SU-DHL-6 (cell line): ENCODE data around the gene FAM43A.

Experiments
- H2AFZ ChIP-seq: fragments of 200-600 bp; sonication (generic); 2 replicates; pipeline ENCODE4 v1.6.1; 2014; ENCODE audit warnings: low read depth, mild to moderate bottlenecking, moderate library complexity, mixed read lengths, antibody characterized with exemption, low read length; ENCODE audit not compliant: severe bottlenecking
- H3F3A ChIP-seq: fragments of 200-600 bp; shearing (Covaris generic); 2 replicates; pipeline ENCODE4 v1.6.0; 2016; ENCODE audit warnings: antibody characterized with exemption, mild to moderate bottlenecking; ENCODE audit not compliant: insufficient read depth
- H3K27ac ChIP-seq: fragments of 200-600 bp; sonication (generic); 2 replicates; pipeline ENCODE4 v1.5.1; 2016; ENCODE audit warnings: low read depth, mild to moderate bottlenecking, low read length, moderate library complexity, mixed read lengths
- H3K27me3 ChIP-seq: fragments of 200-600 bp; sonication (generic), shearing (Covaris generic); 2 replicates; pipeline ENCODE4 v1.6.0; 2014; ENCODE audit warnings: mild to moderate bottlenecking, low read length
- H3K36me3 ChIP-seq: fragments of 200-600 bp; sonication (generic); 2 replicates; pipeline ENCODE4 v1.6.1; 2014; ENCODE audit warnings: mild to moderate bottlenecking, low read length, mixed read lengths
- H3K4me2 ChIP-seq: fragments of 300-600, 200-600 bp; shearing (Covaris generic), sonication (generic); 2 replicates; pipeline ENCODE4 v1.6.0; 2014; ENCODE audit warnings: low read length, low read depth, mild to moderate bottlenecking; ENCODE audit not compliant: poor library complexity, severe bottlenecking
- H3K4me3 ChIP-seq: fragments of 200-600 bp; sonication (generic); 2 replicates; pipeline ENCODE4 v1.5.1; 2014; ENCODE audit warnings: antibody characterized with exemption, low read length, mild to moderate bottlenecking, mixed read lengths; ENCODE audit not compliant: insufficient read depth, poor library complexity, severe bottlenecking
- H3K79me2 ChIP-seq: fragments of 200-600 bp; sonication (generic); 2 replicates; pipeline ENCODE4 v1.6.1; 2014; ENCODE audit warnings: mild to moderate bottlenecking, low read length, moderate library complexity; ENCODE audit not compliant: insufficient read depth
- H3K9ac ChIP-seq: fragments of 200-600 bp; sonication (generic); 2 replicates; pipeline ENCODE4 v1.7.0; 2014; ENCODE audit warnings: mild to moderate bottlenecking, low read length
- H3K9me2 ChIP-seq: fragments of 200-600 bp; sonication (generic); replicated peaks from 2 replicates; pipeline ENCODE4 v1.6.1; 2014; ENCODE audit warnings: low read length; ENCODE audit not compliant: insufficient read depth
- H3K9me3 ChIP-seq: fragments of 200-600 bp; sonication (generic); 2 replicates; pipeline ENCODE4 v1.6.1; 2014; ENCODE audit warnings: low read length, mixed read lengths; ENCODE audit not compliant: insufficient read depth
- H4K20me1 ChIP-seq: fragments of 200-600 bp; sonication (generic); 2 replicates; pipeline ENCODE4 v1.6.1; 2014; ENCODE audit warnings: low read depth, mild to moderate bottlenecking, antibody characterized with exemption, low read length, moderate library complexity, mixed read lengths
- EZH2phosphoT487 ChIP-seq: fragments of 200-600 bp; sonication (generic), shearing (Covaris generic); conservative IDR thresholded peaks from 2 replicates; pipeline ENCODE4 v1.6.1; 2018; ENCODE audit warnings: mild to moderate bottlenecking, antibody characterized with exemption, low read length, moderate library complexity, mixed read lengths
- TF ChIP-seq, protein P1 (sequence below): fragments of 200-600 bp; sonication (generic); IDR thresholded peaks from one replicate; pipeline ENCODE4 v1.5.1; 2017; ENCODE audit warnings: antibody characterized with exemption, mild to moderate bottlenecking, low read length, moderate library complexity; ENCODE audit not compliant: insufficient read depth, poor library complexity, severe bottlenecking

The FAM43A gene

DNA sequence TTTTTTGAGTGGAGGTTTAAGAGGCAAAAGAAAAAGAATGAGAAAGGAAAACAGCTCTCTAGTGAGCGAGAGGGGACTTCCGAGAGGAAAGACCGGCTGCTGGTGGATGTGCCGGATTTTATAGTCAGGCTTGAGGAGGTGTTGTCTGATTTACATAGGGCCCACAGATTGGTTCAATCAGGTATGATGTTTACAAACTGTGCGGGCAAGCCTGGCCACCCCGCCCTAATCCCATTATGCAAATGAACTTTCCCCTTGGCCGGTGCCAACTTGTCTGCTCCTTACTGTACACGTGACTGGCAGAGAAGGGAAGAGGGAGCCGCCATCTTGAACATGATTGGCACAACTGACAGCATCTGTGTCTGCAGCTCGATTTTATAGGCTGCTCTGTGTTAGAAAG is 44.7 kb downstream of the FAM43A start:
- no peaks in the 10 kb centered on the region; the same call in 1 of the 2 replicates for H3F3A ChIP-seq

GRCh38 chr3:194731506-194732073 is 45.9 kb downstream of the FAM43A start:
- H2AFZ ChIP-seq: no peak overlapping the region
- H3K27ac ChIP-seq: no peak overlapping the region
- H3K9me3 ChIP-seq: no peaks in the 10 kb centered on the region
- no peaks in the 10 kb centered on the region for H4K20me1 ChIP-seq
- H3K4me3 ChIP-seq: no peak overlapping the region
- peaks cover 1% of the 10 kb centered on the region for H3F3A ChIP-seq
- H3K27me3 ChIP-seq: no peaks in the 10 kb centered on the region
- no peaks in the 10 kb centered on the region for H3K9me2 ChIP-seq
- no peaks in the 10 kb centered on the region for H3K36me3 ChIP-seq
- no peak overlapping the region for H3K4me2 ChIP-seq
- TF ChIP-seq, protein P1, sequence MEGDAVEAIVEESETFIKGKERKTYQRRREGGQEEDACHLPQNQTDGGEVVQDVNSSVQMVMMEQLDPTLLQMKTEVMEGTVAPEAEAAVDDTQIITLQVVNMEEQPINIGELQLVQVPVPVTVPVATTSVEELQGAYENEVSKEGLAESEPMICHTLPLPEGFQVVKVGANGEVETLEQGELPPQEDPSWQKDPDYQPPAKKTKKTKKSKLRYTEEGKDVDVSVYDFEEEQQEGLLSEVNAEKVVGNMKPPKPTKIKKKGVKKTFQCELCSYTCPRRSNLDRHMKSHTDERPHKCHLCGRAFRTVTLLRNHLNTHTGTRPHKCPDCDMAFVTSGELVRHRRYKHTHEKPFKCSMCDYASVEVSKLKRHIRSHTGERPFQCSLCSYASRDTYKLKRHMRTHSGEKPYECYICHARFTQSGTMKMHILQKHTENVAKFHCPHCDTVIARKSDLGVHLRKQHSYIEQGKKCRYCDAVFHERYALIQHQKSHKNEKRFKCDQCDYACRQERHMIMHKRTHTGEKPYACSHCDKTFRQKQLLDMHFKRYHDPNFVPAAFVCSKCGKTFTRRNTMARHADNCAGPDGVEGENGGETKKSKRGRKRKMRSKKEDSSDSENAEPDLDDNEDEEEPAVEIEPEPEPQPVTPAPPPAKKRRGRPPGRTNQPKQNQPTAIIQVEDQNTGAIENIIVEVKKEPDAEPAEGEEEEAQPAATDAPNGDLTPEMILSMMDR: no peak
- TF ChIP-seq EZH2phosphoT487: no peak
- H3K79me2 ChIP-seq: no peaks in the 10 kb centered on the region
- H3K9ac ChIP-seq: no peak overlapping the region

More for the DNA sequence above, 44.7 kb downstream of the FAM43A start:
- no peak overlapping the region for H3K9ac ChIP-seq
- no peak overlapping the region for H3K4me3 ChIP-seq
- peak overlapping the region; percentile 19 for H3K4me2 ChIP-seq
- no peaks in the 10 kb centered on the region for H3K9me2 ChIP-seq
- H3K36me3 ChIP-seq: no peaks in the 10 kb centered on the region
- H3K79me2 ChIP-seq: no peaks in the 10 kb centered on the region
- H2AFZ ChIP-seq: no peak overlapping the region
- no peaks in the 10 kb centered on the region for H3K9me3 ChIP-seq
- H3K27ac ChIP-seq: no peak overlapping the region
- no peaks in the 10 kb centered on the region for H3K27me3 ChIP-seq
- no peak for TF ChIP-seq EZH2phosphoT487
- TF ChIP-seq, protein P1: no peak
- H4K20me1 ChIP-seq: no peaks in the 10 kb centered on the region

DNA sequence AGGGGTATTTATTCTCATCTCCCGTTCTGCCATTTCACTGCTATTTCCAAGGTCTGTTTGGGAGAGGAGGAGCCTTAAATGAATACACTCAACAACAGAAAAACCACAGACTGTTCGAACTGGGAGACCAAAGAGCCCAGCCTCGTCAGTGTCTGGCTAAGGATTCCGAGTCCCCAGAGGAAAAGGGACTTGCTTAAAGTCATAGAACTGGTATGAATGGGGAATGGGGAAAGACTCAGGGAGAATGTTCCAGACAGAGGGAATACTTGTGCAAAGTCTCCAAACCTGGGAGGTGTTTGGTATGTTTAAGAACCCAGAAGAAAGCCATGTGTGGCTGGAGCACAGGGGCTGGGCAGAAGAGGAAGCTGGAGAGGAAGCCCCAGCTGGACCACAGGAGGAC is 46.9 kb downstream of the FAM43A start:
- Histone ChIP-seq H3K4me3 (no peak overlapping the region), H4K20me1 (no peaks in the 10 kb centered on the region), H3F3A (peaks cover 11% of the 10 kb centered on the region), H3K27ac (no peak overlapping the region), H3K4me2 (no peak overlapping the region), H3K79me2 (no peaks in the 10 kb centered on the region), H3K9me2 (no peaks in the 10 kb centered on the region), H3K36me3 (no peaks in the 10 kb centered on the region), H3K9me3 (no peaks in the 10 kb centered on the region), H3K9ac (no peak overlapping the region), H3K27me3 (no peaks in the 10 kb centered on the region), H2AFZ (no peak overlapping the region)
- no peak for TF ChIP-seq EZH2phosphoT487
- TF ChIP-seq, protein P1: no peak
